Hematopoietic multipotent progenitor cell treated with erythropoietin and hydrocortisone succinate and interleukin-3 and kit ligand, for 8 days (in vitro differentiated cells): ENCODE results near the gene CLINT1.

Source experiments
- DNase-seq: peaks from one replicate; pipeline ENCODE4 v3.0.0-alpha.2; 2015

CLINT1 gene

GRCh38 chr5:157749462-157749799 is 109.5 kb downstream of the CLINT1 start:
- DNase-seq: no peak

GRCh38 chr5:157748760-157749461 is 110.0 kb downstream of the CLINT1 start:
- no peak for DNase-seq

- no peak for DNase-seq
Measured at GRCh38 chr5:157747766-157748700, 110.9 kb downstream of the CLINT1 start.

DNA sequence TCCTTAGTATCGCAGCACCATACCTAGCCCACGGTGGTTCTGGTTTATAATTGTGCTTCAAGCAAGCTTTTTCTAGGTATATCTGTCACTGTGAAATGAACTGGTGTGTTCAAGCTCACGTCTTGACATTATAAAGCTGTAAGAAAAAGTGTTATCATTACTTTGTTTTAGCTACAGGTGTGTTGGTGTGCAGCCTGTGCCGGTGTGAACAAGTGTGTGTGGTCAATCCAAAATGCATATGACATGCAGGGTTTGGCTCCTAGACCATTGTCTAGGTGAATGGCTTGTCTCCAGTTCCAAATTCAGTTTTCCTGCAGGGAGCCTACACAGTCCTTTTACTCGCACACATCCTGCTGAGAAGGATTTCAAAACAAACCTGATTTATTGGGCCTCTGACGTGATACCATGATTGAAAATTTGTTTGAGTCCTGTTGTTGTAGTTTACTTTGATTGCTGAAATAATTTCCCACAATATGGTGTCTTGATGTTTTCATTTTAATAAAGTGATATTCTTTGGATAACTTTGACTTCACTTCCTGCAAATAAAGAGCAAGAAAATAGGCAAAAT is 111.7 kb downstream of the CLINT1 start:
- DNase-seq: no peak

- peak; percentile 63 for DNase-seq
Measured at GRCh38 chr5:157745041-157745456, 113.9 kb downstream of the CLINT1 start.

- DNase-seq: peak; percentile 87
Measured at GRCh38 chr5:157744051-157745011, 114.6 kb downstream of the CLINT1 start.

- DNase-seq: peak; percentile 82
Measured at GRCh38 chr5:157743163-157744050, 115.5 kb downstream of the CLINT1 start, which contains the start of gene LSM11. Gene LSM11, plus strand, starts transcription at chr5:157743712. Its CDS starts 39 bp downstream, at chr5:157743751.

DNA sequence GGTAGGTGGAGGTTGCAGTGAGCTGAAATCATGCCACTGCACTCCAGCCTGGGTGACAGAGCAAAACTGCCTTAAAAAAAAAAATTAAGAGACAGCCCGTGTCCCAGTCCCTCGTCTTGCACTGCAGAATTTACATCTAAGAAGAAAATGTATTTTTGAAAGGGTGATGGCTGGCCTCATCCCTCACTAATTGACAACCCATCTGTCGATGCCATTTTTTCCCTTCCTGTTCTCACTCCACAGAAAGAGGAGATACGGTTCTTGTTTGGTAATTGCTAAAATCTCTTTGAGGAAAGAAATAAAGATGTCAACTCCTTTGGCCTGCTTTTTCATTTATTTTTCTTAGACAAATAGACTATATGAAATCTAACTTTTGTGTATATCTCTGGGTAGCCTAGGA is 117.8 kb downstream of the CLINT1 start:
- no peak for DNase-seq

GRCh38 chr5:157740229-157740610 is 118.7 kb downstream of the CLINT1 start:
- DNase-seq: peak; percentile 51

- DNase-seq: no peak
Measured at GRCh38 chr5:157739388-157740228, 119.3 kb downstream of the CLINT1 start.

- DNase-seq: no peak
Measured at GRCh38 chr5:157735991-157736390, 123.0 kb downstream of the CLINT1 start.
